Measurements from ENCODE around the gene CDR2.

CDR2 gene

DNA sequence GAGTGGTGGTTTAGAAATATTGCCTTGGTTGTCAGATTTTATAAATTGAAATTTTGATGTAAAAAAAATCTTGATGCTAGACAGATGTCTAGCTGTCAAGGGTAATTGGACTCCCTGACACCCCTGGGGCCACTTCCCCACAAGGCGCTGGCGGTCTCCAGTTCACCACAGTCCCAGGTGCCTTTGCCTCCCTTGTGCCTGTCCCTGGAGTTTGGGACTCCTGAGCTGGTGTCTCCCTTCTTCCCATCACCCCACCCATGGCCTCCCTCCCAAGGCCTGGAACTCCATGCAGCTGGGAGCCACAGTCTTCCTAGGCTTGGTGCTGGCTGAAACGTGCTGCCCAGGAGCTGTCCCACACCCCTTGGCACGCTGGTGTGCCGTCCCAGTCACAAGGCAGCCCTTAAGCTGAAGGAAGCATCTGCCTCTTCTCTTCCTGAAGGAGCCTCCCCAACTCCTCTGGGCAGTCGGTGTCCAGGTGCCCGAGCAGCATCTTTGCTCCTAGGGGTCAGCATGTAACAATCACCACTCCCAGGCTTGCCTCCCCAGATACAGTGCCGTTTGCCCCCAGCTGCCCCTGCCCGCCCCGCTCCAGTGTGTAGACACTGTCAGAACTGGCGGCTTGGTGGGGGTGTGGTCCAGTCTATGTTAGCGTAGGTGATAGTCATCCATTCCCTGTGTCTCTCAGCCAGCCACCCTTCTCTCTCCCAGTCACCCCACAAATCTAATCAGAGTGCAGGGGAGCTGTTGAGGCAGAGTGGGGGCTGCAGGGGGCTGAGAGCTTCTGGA lies 51.1 kb downstream of the CDR2 start:
- DNase-seq, result no peak

- no peak for DNase-seq
These were observed 51.7 kb downstream of the CDR2 start for GRCh38 chr16:22322741-22323140.

- no peak for DNase-seq
These were observed 52.4 kb downstream of the CDR2 start for GRCh38 chr16:22322021-22322471.

DNA sequence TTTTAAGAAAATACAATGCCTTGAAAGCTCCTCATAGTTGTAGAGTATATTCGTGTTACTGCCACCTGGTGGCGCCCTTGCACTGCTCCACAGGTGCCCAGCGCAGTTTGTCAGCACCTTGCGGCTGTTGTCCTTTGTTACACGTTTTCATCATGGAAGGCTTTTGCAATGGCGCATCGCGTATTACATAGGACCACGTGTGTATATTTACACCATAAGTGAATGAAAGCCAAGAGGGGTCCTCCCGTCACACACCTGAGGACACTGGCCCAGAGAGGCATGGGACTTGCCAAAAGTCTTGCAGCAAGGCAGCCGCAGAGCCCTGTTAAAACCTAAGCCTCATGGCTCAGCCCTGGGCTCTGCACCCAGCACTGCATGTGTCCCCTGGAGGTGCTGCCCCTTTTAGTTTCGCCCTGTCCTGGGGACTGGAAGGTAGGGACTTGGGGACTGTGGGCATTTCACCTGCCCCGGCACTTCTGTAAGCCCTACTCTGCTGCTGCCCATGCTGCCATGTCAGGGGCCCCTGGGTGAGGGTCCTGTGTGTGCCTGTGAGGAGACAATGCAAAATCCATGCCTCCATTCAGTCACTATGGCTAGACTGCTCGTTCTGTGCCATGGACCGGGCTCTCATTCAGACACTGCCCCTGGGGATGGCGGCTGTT lies 52.9 kb downstream of the CDR2 start:
- peak; percentile 47 to 86 (median 56) for DNase-seq

- DNase-seq, result no peak
These were observed 53.7 kb downstream of the CDR2 start for GRCh38 chr16:22320572-22321339.

GRCh38 chr16:22318690-22319358 lies 55.6 kb downstream of the CDR2 start:
- DNase-seq, result peak in 4 of 5 experiments; percentile 16 to 54 (median 42)

DNA sequence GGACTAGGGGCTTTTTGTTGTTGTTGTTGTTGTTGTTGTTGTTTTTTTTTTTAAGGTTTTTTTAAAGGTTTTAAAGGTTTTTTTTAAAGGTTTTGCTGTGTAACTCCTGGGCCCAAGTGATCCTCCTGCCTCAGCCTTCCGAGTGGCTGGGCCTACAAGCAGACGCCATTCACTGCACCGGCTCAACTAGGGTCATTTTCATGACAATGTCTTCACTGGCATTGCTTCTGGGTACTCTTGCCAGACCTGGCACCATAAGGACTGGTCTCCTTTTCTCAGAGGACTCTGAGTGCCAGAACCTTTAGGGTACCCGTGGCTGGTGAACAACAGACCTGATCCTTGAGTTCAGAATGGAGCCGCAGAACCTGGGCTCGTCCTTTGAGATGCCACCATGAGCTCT lies 56.8 kb downstream of the CDR2 start:
- no peak for DNase-seq

DNA sequence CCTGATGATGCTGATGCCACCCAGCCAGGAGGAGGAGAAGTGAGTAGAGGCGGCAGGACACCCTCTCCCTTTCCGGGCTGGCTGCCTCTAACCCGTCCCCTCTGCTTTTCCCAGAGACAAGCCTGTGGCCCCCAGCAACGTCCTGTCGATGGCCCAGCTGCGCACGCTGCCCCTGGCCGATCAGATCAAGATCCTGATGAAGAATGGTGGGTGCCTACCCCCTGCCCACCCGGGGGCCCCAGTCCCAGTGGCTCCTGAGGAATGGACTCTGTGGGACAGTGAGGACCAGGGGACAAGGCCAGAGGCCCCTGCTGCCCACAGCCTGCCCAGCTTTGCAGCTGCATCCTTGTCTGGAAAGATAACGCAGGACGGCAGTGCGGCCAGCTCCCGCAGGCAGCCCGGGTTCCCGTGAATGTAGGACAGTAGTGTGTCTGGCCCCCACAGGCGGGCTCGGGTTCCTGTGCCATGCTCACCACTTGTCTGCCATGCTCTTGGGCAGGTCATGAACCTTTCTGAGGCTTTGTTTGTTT lies 57.4 kb downstream of the CDR2 start:
- no peak for DNase-seq

DNA sequence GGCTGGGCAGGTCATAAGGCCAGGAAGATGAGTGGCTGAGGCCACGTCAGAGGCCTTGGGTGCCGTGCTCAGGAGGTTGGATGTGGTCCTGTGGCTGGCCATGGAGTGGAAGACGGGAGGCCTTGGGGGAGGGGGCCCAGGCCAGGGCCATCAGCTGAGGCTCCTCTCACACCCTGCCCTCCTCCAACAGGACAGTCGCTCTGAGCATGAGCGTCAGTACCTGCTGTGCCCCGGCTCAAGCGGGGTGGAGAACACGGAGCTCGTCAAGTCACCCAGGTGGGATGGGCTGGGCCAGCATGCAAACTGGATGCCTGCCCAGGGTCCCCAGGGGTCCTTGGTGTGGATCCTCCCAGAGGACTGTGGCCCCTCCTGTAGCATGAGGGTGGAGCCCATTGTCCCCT lies 58.0 kb downstream of the CDR2 start:
- DNase-seq, result no peak

DNA sequence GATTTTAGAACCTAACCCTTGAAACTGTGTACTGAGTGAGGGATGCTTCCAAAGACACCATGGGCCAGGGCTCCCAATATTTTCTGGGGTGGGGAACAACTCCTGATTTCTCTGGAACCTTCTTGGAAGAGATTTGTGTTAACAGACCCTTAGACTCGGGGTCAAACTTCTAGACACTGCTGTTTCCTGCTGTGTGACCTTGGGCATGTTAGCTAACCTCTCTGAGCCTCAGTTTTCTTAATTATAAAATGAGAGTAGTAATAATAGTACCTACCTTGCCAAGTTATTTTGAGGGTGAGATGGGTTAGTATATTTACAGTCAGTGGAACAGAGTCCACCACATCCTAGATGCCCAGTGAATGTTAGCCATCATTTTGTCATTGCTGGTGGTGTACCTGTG lies 58.4 kb downstream of the CDR2 start:
- DNase-seq, result no peak

GRCh38 chr16:22314661-22315626 lies 59.5 kb downstream of the CDR2 start:
- no peak for DNase-seq

GRCh38 chr16:22313876-22314470 lies 60.4 kb downstream of the CDR2 start:
- no peak for DNase-seq

DNA sequence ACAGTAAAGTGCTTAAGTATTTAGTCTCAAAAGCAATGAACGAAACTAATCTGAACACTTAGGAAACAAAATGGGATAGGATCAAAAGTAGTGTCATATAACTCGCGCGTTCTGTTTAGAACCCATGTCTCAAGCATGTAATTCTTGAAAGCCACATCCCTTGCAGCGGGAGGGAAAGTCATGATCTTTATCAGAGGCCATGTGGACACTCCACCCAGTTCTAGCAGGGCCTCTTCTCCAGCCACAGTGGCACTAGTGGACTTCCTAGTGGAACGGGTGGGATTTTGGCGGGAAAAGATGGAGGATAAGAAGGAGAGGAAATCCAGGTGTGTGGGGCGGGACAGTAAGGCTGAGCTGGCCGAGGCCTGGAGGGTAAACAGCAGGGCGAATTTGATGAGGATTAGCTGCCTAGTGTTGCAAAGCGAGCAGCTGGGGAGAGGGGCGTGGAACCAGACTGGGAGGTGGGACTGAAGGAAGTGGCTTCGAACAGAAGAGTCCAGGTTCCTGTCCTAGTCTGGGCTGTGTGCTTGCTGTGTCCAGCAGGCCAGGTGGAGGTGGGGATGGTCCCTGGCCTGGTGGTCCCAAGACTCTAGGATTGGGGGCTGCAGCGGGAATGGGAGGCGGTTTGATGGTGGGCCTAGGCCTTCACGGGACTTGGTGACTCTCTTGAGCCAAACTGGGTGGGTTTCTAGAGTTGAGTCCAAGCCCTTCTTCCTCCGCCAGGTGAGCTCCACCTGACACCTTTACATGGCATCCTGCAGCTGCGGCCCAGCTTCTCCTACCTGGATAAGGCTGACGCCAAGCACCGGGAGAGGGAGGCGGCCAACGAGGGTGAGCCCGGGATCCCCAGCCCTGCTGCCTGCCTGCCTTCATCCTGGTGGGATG lies 61.3 kb downstream of the CDR2 start:
- DNase-seq, result no peak

DNA sequence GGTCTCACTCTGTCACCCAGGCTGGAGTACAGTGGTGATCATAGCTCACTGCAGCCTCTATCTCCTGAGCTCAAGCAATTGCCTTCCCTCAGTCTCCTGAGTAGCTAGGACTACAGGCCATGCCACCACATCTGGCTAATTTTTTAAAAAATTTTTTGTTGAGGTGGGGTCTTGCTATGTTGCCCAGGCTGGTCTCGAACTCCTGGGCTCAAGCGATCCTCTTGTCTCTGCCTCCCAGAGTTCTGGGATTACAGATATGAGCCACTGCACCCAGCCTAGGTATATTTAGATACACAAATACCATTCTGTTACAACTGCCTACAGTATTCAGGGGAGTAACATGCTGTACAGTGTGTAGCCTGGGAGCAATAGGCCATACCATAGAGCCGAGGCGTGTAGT lies 62.9 kb downstream of the CDR2 start:
- no peak for DNase-seq

- no peak for DNase-seq
These were observed 65.4 kb downstream of the CDR2 start for GRCh38 chr16:22308824-22309520.

- no peak for DNase-seq
These were observed 66.6 kb downstream of the CDR2 start for GRCh38 chr16:22307838-22308237.

- DNase-seq, result no peak
These were observed 67.6 kb downstream of the CDR2 start for GRCh38 chr16:22306788-22307187.

- no peak for DNase-seq
These were observed 70.0 kb downstream of the CDR2 start for GRCh38 chr16:22304411-22304810.

- DNase-seq, result no peak
These were observed 71.5 kb downstream of the CDR2 start for GRCh38 chr16:22302776-22303363.
